ENCODE measurements around the gene TLE3.
"Not testable (repeated sequence)": the region's sequence is repeated elsewhere in the genome, so short reads cannot be mapped to it uniquely, and the experiment has no call there.

TLE3 gene

GRCh38 chr15:70125605-70126004 is 27.9 kb upstream of the TLE3 start:
- no peak for FAIRE-seq

- FAIRE-seq = no peak
Observed at GRCh38 chr15:70121624-70122302, 24.0 kb upstream of the TLE3 start.

DNA sequence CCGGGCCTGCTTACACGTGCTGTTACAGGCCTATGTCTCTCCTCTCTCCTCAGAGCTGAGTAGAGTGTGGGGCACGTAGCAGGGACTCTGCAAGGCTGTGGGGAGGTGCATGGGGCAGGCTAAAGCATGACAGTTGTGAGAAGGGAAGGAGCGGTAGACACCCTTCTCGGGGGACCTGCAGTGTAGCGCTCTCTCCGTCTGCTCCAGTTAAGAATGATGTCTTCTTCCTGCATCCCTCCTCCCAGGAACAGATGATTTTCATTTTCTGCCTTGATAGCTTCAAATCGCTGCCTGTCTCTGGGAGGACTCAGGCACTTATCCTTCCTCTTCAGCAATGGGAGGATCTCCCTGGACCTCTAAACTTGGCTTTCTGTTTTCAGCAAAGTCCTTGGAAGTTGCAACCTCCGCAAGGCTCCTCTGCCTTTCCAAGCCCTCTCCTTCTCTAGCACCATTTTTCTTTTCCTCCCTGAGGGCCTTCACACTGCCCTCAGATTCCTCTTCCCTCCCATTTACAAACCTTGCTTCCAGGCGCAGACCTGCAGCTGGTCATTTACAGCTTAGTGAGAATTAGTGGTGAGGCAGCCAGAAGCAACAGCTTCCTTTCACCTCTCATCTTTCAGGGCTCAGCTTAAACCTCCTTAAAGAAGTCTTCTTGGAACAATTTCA is 23.4 kb upstream of the TLE3 start:
- no peak for FAIRE-seq

GRCh38 chr15:70119911-70120508 is 22.3 kb upstream of the TLE3 start:
- FAIRE-seq = no peak

GRCh38 chr15:70118599-70118998 is 20.9 kb upstream of the TLE3 start:
- no peak for FAIRE-seq

DNA sequence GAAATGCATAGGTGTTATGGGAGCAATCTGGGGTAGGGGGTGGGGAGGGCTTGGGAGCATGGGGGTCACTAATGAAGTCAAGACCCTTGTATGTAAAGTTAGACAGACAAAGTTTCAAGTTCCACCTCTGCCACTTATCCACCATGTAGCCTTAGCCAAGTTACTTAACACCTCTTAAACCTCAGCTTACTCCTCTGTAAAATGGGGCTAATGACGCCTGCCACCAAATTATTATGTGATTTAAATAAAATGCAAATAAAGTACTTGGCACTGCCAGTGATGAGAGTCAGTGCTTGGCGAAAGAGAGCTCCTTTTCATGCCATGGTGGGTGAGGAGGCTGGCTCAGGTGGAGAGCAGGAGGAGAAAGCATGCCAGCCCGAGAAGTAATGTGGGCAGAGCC is 18.6 kb upstream of the TLE3 start:
- no peak for FAIRE-seq

DNA sequence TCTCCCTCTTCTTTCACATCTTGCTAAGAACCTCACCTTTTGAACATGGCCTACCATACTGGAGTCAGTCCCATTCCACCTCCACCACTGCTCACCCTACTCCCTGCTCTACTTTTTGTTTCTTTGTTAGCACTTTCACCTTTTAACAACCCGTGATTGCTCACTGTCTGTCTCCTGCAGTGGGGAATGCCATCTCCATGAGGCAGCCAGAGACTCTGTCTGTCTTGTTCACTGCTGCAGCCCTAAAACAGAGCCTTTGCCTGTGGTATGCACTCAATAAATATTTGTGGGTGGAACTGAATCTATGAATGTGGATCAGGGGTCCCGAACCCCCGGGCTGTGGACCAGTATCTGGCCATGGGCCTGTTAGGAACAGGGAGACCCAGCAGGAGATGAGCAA is 16.5 kb upstream of the TLE3 start:
- FAIRE-seq = no peak

DNA sequence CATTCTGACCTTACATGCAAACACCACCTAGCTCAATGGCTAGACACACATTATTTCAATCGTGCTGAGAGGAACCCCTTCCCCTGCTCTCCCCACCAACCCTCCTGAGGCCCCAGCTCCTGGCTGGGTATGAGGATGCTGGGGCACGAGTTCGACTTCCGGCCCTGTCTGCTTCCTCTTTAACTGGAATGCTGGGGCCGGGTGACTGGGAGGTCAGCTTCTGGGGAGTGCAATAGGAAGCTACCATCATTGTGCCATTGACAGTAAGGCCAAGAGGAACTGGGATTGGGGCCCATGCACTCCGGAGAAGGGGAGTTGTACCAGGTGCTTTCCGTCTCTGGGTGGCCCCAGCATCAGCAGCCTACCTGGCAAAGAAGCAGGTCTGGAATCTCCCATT is 15.6 kb upstream of the TLE3 start:
- FAIRE-seq = no peak

- not testable (repeated sequence) for FAIRE-seq
Observed at GRCh38 chr15:70112572-70113303, 15.0 kb upstream of the TLE3 start.

- no peak for FAIRE-seq
Observed at GRCh38 chr15:70112074-70112395, 14.3 kb upstream of the TLE3 start.

DNA sequence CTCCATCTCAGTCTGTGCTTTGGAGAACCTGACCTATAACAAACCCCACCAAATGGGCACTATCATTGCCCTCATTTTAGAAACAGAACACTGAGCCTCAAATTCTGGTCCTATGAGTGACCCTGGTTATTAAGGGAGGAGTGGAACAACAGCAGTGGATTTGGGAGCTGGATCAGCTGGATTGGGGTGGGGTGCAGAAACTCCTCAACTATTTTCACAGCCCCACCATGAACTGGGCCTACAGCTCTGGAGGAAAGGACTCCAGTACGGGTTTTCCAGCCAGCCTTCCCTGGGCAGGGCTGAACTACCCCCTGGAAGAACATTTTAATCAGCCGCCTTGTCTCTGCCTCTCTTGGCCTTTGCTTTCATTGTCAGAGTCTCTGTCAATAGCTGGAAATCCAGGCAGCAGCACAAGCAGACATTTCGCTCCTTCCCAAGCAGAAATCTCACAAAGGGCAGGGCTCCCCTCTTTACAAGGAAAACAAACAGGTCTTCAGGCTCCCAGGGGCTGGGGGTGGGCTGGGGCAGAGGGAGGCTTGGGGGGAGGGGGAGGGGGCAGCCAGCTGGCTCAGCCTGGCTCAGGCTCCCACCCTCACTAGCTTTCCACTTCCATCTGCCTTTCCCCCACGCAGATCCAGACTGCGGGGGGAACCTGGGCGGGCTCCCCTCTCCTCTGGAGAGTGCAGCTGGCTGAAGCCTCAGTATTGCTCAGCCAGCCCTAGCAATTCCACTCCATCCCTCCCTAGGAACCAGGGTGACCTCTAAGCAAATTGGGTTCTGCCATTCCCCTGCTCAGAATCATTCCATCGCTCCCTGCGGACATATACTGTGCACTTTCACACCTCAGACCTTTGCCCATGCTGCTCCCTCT is 13.7 kb upstream of the TLE3 start:
- FAIRE-seq = no peak

- no peak for FAIRE-seq
Observed at GRCh38 chr15:70109978-70110377, 12.3 kb upstream of the TLE3 start.

DNA sequence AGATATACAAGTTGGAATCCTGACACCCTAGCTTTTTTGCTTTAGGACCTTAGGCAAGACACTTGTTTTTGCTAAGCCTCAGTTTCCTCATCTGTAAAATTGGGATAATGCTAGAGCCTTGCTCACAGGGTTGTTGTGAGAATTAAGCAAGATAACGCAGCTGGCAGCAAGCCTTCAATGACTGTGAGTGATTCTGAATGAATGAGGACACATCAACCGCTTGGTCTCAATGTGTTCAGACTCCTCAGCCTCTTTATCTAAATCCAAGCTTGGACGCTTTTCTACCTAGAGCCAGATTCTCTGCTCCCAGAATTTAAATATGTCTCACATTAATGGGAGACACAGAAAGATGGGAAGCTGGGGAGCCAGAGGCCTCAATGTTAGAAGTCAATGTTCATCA is 11.8 kb upstream of the TLE3 start:
- no peak for FAIRE-seq

DNA sequence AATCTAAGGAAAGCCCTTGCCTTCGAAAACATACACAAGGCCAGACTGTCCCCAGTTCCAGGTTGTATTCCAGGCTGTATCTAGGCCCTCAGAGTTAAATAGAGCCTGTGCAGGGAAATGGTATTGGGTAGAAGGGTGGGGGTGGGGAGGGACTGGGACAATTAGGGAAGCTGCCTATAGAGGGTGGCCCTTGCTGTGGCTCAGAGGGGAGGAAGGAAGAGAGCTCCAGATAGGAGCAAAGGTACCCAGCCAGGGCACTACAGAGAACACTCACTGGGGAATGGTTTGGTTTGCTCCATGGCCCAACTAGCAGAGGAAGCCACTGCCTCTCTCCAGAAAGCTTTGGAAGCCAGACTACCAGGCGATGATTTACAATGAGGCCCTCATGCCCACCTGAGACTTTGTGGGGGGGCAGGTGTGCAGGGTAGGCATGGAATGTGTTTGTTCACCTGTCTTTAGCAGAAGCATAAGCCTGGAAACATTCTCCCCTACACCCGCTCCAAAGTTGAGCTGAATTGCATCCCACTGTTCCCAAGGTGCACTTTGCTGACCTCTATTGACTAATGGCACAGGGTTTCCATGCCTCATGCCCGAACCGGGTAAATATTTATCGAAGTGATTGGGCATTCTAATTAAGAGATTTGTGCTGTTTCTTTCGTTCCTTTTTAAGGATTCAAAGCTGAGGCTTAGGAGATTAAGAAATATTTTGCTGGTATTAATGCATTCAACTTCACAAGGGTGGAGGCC is 6.3 kb upstream of the TLE3 start:
- no peak for FAIRE-seq

DNA sequence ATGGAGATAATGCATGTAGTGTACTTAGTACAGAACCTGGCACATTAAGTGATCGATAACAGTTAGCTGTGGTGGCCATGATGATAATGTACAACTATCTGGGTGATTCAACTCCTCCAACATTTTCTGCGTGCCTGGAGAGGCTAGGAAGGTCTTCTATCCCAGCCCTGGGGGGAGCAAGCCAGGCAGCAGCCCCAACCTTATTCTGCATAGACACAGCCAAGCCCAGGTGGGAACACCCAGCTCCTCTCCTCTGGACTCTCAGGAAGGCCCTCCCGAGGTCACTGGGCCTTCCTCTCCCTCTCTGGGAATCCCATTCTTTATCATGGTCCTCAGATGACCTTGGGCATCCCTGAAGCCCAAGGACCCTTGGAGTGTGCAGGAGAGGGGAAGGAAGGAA is 5.1 kb upstream of the TLE3 start:
- no peak for FAIRE-seq

GRCh38 chr15:70101459-70102113 is 3.9 kb upstream of the TLE3 start:
- FAIRE-seq = peak; percentile 89

GRCh38 chr15:70100474-70101341 is 3.0 kb upstream of the TLE3 start:
- no peak for FAIRE-seq

- no peak for FAIRE-seq
Observed at GRCh38 chr15:70099967-70100473, 2.3 kb upstream of the TLE3 start.

- peak; percentile 97 for FAIRE-seq
Observed at GRCh38 chr15:70099167-70099966, 1.6 kb upstream of the TLE3 start.

All from A204.1 (cell line).